ENCODE results near the gene ADRB1.

Gene ADRB1

DNA sequence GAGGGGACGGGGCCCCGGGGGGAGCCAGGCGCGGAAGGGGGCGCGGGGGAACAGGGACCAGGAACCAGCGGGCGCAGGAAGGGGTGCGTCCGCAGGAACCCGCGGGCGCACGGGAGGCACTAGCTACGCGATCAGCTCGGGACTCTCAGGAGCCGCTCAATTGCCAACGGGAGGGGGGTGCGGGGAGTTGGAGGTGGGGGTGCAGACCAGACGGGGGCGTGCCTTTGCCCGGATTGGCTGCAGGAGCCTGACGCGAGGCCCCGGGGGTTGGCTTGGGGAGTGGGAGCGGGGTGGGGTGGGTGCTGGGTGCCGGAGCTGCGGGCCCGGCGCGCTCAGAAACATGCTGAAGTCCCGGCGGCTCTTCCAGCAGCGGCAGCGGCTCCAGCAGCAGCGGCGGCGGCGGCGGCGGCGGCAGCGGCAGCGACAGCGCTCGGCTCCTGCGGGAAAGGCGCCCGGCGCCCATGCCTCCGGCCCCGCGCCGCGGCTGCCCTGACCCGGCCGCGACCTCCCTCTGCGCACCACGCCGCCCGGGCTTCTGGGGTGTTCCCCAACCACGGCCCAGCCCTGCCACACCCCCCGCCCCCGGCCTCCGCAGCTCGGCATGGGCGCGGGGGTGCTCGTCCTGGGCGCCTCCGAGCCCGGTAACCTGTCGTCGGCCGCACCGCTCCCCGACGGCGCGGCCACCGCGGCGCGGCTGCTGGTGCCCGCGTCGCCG lies at the start of gene ADRB1:
TSS of gene ADRB1 (plus strand) at position 335 of the 715 bp plus-strand sequence. CDS start at position 602, 267 bp downstream.
- DNase-seq = peak; percentile 17

DNA sequence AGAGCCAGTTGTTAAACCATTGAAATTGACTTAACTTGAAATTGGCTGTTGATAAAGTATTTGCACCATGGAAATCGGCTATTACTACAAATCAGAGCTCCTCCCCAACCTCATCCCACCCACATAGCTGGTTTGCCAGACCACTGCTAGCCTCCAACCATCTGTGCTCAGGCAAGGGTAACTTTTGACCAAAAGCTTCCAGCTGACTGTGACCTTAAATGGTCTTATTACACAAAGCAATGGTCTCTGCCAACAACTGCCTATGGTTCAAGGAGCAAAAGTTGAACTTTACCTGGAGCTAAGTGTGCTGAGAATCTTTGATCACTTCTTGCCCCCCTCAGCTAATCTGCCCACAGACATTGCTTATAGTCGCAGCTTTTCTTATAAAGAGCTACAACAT lies 48.5 kb upstream of the ADRB1 start:
- no peak for DNase-seq

DNA sequence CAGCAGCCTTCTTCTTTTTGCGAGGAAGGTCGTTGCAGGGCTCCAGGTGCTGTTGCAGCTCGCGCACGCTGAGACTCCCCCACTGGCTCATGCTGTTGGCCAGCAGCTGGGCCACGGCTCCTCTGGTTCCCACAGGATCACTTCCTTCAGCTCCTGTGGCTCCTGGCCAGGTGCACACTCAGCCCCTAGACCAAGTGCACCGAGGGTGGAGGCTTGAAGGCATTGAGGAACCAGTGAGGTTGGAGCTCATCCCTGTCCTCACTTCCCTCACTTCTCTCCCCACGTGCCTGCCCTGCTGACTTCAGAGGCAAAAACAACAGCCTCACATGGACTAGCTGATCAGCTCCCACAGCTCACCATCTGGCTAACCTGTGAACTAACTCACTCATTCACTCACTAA lies 46.2 kb upstream of the ADRB1 start:
- no peak for DNase-seq

DNA sequence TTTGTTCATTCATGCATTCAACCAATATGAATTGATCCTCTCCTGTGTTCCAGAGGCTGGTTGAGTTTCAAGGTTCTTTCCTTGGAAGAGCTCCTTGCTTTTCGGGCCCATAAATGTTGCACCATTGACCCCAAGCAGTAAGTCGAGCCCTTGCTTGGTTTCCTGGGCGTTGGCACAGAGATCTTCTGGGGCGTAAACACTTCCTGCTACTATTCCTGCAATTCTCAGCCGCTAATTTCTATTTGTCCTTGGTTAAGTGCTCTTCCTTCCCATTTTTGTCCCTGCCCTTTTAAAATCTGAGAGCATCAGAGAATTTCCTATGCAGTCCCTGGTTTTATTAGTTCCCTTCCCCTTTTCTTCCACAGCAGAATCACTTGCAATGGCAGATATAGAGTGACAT lies 44.1 kb upstream of the ADRB1 start:
- no peak for DNase-seq

DNA sequence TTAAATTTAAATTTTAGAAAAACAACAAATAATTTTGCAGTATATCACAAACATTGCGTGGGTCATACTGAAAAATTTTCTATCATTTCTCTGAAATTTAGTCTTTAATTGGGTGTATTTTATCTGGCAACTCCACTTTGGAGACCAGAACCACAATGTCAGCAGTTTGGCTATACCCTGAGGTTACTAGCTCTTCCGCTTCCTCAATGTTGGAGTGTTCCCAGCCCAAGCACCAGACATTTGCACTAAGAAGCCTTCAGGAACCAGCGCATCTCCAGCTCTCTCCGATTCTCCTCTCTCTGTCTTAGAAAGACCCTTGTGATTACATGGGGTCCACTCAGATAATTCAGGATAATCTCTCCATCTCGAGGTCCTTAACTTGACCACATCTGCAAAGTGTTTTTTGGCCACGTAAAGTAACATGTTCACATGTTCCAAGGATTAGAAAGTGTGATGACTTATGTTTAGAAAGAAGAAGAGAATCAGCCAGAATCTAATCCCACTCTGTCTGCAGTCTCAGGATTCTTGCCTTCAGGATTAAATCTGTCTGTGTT lies 43.1 kb upstream of the ADRB1 start:
- no peak for DNase-seq

DNA sequence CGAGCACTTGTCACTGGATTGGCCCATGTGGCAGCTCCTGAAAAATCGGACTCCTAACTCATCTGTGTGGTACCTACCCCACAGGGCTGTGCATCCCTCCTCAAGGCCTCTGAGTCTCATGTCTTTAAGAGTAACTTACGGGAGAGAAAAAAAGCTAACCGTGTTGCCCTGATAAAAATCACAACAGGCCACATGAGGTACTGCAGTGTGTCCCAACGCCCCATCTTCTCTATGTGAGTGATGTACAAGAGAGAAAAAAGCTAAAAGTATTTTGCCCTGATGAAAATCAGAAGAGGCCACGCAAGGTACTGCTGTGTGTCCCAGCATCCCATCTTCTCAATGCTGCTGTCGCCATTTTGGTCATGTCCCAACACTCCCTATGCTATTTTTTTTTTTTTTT lies 41.2 kb upstream of the ADRB1 start:
- no peak for DNase-seq

DNA sequence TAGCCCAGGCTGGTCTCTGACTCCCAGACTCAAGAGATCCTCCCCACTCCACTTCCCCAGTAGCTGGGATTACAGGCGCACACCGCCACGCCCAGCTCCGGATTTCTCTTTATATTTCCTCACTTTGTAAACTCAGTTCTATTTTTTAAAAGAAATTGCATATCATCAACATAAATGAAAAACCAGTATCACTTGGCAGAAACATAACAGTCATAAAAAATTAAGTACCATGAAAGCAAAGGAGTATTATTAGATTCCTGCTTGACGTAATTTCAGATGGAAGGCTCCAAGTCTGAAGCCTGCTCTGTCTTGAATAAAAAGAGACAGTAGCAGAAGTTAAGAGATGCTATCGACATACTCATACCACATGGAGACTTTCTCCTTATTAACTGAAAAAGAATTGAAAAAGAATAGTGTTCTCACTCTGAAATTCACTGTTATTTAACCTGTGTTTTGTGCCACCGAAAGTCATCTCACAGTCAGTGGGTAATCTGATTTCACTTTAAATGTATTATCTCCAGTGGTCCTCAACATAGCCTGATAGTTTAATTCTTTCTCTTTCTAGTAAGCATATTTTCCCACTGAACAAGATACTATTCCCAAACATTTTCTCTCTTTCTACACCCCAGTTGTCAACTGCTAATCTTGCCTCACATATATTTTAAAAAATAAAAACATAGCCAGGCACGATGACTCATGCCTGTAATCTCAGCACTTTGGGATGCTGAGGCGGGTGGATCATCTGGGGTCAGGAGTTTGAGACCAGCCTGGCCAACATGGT lies 40.3 kb upstream of the ADRB1 start:
- DNase-seq = no peak

DNA sequence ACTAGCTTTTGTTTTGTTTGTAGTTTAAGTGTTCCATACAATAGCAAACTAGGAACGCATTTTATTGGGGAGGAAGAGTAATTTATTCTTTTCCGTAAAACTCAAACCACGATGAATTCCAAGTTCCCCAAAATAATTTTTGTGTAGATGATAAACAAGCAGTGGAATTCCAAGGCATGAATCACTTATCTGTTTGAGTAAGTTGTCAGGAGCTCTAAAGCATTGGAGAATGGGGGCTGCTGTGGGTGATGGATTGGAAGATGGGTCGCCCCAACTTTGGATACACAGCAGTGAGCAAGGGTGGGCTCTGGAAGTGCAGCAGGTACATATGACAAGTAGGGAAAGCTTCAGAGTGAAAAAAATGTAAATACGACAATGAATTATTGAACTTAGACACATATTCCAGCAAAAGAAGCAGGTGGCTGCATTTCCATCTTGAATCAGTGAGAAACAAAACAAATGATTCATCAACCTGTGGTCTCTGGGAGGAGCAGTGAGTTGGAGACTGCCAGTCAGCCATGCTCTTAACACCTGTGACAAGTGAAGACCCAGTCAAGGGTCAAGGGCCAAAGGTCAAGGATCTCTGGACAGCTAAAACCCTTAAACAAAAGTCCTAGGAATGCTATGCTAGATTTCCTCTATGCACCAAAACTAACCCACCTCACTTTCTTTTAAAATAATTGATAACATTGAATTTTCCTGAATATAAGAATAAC lies 34.2 kb upstream of the ADRB1 start:
- DNase-seq = no peak

DNA sequence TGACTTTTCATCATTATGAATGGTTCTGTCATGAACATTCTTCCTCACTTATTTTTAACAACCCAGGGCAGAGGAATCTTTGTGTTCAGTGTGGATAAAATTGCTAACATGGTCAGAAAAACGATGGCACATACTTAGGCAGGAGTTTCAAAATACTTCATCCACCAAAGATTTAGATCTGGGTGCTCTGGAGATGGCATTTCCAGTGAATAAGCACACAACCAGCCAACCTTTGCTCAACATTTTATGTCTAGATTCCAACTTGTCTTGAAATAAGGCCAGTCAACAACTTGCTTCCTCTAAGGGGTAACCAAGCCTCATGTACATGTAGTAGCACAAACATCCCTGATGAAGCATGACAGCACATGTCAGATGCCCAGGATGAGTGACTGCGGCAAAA lies 33.4 kb upstream of the ADRB1 start:
- no peak for DNase-seq

DNA sequence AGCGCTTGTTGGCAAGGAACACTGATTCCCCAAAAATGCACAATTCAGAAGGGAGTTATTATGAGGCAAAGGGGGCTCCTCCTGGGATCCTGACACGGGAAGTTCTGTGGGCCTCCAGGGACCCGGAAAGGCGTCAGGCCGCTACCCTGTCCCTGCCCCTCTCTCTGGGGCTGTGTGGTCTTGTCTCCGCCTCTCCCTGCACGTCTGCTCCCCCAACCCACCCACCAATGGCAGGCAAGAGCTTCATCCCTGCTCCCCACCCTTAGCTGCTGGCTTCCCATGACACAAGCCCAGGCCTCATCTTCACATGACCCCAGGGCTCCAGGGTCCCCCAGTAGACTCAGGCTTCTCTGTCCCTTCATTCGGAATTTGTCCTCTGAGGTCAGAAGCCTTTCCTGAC lies 31.0 kb upstream of the ADRB1 start:
- no peak for DNase-seq

DNA sequence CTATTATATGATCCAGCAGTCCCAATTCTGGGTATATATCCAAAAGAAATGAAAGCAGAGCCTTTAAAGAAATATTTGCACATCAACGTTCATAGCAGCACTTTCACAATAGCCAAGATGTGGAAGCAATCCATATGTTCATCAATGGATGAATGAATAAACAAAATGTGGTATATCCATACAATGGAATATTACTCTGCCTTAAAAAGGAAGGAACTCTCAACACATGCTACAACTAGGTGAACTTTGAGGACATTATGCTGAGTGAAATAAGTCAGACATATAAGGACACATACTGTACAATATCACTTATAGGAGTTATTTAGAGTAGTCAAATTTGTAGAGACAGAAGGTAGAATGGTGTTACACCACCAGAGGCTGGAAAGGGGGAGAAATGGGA lies 28.0 kb upstream of the ADRB1 start:
- DNase-seq = no peak

DNA sequence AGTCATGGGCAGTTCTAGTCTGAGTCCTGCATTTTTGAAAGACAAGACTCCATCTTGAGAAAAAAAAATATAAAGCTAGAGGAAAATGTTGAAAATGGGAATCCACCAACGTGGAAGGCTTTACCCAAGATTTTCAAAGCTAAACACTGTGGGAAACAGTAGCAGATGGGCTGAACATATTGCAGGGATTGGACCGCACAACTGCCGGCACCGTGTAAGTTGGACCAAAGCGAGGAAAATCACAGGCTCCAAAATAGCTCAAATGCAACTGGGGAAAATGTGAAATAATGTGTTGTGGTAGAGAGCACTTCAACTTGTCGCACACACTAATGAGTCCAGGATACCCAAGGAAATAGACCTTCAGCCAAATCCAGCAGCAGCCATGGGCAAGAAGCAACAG lies 26.4 kb upstream of the ADRB1 start:
- DNase-seq = no peak

DNA sequence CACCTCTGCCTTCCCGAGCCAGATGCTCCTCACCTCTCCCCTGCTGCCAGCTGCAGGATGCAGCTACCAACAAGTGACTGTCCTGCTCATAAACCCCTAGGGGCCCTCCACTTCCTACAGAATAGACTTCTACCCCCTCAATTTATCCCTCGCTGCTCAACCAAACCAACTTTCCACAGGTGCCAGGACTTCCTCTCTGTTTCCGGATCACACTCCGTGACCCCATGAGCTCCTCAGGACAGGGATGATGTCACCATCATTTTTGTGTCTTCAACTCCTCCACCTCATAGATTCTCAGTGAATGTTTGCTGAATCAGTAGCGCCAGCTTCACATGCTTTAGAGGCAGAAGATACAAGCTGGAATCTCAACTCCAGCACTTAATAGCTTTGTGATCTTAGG lies 25.8 kb upstream of the ADRB1 start:
- DNase-seq = no peak

DNA sequence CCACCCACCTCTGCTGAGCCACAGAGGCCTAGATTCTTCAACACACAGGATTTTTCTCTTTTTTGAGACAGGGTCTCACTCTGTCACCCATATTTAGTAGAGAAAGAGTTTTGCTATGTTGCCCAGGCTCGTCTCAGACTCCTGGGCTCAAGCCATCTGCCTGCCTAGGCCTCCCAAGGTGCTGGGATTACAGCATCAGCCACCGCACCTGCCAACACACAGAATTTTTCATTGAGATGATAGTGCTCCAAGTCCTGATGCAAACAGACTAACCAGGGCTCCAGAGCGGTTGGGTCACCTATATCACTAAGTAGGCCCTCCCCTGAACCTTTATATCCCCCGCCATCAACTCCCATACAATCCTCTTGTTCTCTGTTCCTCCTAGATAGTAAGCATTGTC lies 24.4 kb upstream of the ADRB1 start:
- no peak for DNase-seq

DNA sequence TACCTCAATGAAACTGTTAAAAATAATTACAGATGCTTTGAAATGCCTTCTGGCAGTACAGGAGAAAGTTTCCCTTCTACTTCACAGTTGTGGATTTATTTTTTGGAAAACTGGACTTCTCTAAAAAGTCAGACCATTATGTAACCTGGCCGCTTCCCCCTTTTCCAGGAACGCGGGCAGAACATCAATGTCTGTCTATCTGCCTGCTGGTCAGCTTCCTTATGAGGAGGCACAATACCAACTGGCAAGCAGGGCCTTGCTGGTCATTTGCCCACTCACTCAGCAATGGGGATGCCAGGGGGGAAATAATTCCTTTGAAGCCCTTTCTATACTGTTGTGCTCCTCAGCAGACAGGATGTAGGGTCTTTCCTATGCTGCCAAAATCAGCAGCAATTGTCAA lies 22.5 kb upstream of the ADRB1 start:
- DNase-seq = no peak

DNA sequence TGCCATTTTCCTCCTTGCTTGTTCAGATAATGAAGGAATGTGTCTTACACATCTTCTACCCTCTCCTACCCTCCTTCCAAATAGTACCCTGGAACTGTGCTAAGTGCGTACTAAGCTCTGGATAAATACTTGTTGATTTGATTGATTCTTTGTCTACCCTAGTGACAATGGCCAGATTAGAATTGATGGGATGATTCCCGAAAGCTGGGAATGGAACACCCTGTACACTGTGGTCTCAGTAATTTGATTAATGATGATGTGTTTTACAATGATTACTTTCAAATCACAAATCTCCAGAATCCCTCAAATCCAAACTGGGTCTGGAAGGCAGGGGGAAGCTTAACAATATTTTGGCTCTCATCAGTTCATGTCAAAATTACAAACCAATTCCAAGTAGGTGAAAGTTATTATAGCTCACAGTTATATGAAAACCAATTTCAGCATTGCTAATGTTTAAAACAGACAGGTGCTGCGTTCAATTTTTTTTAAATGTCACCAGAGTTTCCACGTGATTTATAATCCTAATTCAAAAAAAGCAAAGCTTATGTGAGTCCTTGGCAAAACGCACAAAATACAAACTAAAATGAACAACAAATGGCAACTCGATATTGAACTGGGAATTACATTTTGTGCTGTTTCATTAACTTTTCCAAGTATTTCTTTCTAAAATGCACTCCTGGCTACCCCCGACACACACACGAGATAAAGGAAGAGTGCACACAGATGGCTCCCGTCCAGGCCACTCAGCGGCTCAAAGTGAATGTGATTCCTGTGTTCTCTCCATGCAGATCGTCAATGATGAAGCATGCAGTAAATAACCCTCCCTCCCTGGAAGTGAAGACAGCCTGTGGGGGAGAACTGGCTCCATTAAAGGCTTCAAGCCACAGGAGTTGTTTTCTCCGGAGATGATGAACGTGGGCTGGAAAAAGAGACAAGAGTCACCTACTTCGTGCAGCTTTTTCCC lies 21.7 kb upstream of the ADRB1 start:
- no peak for DNase-seq

DNA sequence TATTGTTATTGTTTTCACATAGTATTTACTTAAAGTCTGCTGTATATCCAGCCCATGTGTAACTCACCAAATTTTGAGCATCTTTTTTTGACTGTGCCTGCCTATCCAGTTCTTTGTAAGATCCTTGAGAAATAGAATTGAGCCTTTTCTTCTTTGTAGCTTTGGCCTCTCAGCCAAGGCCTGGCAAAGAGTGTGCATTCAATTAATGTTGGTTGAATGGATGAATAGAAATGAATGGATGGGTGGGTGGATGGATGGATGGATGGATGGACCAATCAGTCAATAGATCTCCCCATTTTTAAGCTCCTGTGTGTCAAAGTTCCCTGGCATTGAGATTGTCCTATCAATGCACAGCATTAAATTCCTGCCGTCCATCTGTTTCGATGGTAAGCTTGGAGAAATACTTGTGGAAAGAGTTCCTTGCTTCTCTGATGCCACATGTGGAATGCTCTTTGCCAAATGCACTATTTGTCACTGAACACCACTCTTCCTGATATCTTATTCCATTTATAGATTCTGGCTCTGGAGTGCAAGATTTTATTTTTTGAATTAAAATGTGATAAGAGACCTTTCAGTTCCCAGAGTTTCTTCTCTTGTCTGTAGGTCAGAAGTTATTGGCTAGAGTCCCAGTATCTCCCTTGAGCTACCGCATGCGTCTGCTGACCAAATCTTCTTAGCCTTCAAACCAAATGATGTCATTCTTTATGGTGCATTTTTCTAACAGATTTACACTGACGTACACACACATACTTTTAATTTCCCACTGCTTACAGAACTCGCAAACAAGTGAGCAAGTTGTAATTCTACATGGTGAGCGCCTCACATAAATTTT lies 20.7 kb upstream of the ADRB1 start:
- DNase-seq = no peak

DNA sequence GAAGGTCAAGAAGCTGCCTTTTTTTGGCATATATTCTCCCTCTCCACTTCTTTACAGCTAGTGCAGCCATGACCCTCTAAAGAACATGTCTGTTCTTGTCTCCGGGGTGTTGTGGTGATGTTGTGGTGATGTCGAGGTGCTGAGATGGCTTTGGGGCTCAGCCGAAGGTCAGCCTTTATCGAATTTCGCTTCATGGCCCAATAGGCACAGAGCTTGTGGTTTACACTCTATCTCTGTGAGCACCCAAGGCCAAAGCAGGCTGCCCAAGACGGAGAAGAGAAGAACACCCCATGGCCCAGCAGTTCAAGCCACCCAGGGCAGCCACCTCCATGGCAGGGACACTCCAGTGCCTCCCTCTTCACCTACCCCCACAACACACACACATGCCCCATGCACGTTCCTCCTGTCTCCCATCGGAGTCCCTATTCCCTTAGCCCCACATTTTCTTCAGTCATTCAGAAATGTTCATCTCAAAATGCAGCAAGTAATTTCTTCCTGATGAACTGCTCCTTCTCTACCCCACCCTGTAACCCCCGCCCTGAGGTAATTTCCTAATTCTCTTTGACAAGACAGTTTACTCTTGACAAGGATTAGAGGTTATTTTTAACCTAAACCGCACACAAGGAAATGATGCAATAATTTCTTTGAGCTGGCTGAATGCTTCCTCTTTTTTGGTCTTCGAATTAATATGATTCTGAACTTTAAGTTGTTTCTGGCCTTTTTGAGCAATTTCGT lies 18.6 kb upstream of the ADRB1 start:
- DNase-seq = no peak

DNA sequence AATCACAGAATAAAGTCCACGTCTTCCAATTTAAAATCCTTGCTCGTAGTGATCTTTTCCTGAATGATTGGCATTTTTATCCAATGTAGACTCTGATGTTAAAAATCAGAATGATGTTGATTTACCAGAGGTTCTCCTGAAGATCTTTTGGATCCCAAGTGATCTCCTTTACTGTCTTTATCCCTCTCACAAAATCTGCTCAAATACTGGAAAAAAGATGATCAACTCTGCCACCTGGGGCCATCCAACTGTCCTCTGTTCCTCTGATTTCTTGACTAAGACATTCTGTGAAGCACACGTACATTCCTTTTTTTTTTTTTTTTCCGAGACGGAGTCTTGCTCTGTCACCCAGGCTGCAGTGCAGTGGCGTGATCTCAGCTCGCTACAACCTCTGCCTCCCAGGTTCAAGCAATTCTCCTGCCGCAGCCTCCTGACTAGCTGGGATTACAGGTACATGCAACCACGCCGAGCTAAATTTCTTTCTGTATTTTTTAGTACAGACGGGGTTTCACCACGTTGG lies 18.0 kb upstream of the ADRB1 start:
- no peak for DNase-seq

All from stimulated activated CD4-positive, alpha-beta T cell treated with anti-CD3 and anti-CD28 coated beads, Interleukin-4, amount 100 ng/mL, for 4 hours (primary cell).